HG02981 (cell line): Measurements from ENCODE around the gene TPM4.

ENCODE experiments used
- ATAC-seq: cut with Tn5 transposase; IDR thresholded peaks from one replicate; pipeline ENCODE4 v1.9.1; 2021; ENCODE audit warnings: mild to moderate bottlenecking, moderate library complexity; ENCODE audit not compliant: unreplicated experiment

TPM4 gene

DNA sequence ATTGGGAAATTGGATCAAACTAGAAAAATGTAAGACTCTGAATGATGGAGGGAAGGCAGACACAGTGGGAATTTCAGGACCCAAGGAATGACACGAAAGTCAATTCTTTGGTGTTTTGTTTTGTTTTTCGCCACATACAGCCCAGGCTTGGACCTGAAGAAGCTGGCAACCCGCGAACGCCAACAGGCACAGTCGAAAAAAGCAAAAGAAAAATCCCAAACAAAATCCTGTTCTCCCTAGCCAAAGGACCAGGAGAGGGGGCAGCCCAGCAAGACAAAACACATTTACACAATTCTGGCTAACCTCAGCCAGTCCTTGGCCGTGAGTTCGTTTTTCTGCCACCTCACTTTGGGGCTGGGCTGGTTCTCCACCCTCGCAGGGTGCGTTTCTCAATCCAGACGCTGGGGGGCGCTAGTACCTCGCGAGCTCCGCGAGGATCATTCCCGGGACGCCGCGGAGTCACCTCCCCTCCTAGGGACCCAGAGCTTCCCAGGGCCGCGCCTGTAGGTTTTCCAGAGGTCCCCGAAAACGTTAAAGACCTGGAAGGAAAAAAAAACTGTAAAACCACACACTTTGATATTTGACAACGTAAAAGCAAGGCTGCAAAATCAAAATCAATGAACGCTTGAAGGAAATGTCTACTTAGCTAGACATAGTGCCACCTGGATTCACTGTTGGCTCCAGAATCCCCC is 34.9 kb upstream of the TPM4 start:
- ATAC-seq = no peak

DNA sequence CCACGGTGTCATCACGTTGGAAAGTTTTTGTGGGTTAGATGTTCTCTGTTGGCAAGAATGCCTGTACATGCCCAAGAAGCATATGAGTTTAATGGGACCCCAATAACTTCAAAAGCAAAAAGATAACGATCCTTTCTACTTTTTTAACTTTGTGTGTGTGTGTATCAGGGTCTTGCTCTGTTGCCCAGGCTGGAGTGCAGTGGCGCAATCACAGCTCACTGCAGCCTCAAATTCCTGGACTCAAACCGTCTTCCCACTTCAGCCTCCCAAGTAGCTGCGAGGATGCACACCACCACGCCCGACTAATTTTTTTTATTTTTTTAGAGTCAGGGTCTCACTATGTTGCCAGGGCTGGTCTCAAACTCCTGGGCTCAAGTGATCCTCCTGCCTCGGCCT is 34.3 kb upstream of the TPM4 start:
- no peak for ATAC-seq

DNA sequence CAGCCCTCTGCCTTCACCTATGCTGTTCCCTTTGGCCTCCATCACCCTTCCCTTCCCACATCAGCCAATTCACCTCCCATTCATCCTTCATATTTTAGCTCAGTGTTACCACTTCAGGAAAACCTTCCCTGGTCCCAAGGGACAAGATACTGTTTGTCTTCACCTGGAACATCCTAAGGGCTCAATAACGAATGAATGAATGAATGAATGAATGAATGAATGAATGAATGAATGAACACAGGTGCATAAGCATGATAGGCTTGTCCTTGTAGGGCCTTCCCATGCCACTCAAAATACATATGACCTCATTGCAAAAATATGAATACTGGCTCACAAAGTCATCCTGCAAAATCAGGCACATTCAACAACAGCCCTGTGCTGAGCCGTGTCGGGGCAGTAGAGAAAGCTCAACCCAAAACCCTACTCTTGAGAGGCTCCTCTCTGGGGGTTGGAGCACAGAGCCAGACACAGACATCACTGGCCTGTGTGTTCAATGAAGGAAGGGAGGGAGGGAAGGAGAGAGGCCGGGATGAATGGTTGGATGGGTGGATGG is 33.7 kb upstream of the TPM4 start:
- ATAC-seq = no peak

DNA sequence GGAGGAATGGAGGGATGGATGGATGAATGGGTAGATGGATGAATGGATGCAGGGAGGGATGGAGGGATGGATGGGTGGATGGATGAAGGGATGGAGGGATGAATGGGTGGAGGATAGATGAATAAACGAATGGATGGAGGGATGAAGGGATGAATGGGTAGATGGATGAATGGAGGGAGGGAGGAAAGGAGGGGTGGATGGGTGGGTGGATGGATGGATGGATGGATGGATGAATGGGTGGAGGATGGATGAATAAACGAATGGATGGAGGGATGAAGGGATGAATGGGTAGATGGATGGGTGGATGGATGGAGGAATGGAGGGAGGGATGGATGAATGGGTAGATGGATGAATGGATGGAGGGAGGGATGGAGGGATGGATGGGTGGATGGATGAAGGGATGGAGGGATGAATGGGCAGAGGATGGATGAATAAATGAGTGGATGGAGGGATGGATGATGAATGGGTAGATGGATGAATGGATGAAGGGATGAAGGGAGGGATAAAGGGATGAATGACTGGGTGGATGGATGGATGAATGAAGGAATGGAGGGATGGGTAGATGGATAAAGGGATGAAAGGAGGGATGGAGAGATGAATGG is 33.0 kb upstream of the TPM4 start:
- no peak for ATAC-seq

DNA sequence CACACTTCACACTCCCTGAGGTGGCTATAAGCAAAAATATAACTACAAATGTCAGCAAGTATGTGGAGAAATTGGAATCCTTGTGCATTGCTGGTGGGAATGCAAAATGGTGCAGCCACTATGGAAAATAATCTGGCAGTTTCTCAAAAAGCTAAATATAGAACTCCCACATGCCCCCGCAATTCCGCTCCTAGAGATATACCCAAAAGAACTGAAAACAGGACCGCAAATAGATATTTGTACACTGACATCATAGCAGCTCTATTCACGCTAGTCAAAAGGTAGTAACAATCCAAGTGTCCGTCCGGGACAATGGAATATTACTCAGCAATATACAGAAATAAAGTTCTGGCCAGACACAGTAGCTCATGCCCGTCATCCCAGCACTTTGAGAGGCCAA is 31.5 kb upstream of the TPM4 start:
- ATAC-seq = no peak

DNA sequence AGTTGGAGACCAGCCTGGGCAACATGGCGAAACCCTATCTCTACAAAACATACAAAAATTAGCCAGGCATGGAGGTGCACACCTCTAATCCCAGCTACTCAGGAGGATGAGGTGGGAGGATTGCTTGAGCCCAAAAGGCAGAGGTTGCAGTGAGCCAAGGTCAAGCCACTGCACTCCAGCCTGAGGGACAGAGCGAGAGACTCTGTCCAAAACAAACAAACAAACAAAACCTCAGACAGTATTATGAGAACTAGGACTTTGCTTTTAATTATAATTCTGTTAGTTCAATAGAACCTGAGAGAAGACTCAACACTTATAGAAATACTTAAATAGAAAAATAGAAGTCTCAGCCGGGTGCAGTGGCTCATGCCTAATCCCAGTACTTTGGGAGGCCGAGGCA is 31.1 kb upstream of the TPM4 start:
- no peak for ATAC-seq

DNA sequence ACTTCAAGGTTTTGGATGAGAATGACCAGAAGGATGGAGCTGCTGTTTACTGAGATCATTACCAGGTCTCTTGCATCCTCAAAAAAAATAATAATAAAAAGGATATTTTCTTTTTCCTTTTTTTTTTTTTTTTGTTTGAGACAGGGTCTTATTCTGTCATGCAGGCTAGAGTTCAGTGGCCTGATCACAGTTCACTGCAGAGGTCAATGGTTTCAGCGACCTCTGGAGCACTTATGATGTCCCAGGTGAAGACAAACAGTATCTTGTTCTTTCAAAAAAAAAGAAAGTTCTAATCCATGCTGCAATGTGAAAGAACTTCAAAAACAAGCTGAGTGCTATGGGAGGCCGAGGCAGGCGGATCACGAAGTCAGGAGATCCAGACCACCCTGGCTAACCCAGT is 30.4 kb upstream of the TPM4 start:
- ATAC-seq = no peak

DNA sequence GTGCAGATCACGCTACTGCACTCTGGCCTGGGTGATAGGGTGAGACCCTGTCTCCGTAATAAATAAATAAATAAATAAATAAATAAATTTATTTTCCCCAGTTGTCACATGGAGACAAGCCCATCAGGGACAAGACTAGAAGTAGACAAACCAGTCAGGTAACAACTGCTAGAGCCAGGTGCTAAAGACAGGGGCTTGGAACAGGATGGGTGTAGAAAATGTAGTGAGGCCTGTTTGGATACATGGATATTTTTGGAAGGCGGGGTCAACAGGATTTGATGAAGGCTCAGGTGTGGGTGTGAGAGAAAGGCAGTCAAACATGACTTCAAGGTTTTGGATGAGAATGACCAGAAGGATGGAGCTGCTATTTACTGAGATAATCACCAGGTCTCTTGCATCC is 27.7 kb upstream of the TPM4 start:
- no peak for ATAC-seq

DNA sequence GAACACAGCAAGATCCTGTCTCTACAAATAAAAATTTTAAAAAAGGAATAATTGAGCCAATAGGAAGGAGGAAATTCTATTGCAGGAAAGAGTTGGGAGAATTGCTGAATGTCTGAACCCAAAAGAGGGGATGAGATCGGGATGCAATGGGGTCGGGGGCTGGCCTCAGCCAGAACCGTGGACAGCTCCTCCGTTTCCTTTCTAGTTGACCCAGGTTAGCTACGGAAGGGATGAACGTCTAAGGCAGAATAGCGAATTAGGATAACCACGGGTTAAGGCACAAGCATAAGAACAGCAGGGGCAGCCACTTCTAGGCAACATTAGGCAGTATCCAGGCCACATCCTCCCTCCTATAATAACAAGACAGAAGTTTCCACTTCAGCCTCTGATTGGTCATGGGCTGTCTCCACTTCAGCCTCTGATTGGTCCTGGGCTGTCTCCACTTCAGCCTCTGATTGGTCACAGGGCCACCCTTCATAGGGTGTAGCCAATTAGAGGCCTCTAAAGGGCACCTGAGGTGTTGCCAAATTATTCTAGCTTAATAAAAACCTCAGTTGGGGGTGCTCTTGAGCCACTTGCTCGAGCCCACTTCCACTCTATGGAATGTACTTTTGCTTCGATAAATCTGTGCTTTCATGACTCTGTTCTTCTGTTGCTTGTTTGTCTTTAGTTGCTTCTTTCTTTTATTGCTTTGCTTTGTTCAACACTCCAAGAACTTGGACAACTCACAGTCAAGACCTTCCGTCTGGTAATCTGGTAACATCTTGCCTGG is 24.9 kb upstream of the TPM4 start:
- ATAC-seq = no peak

DNA sequence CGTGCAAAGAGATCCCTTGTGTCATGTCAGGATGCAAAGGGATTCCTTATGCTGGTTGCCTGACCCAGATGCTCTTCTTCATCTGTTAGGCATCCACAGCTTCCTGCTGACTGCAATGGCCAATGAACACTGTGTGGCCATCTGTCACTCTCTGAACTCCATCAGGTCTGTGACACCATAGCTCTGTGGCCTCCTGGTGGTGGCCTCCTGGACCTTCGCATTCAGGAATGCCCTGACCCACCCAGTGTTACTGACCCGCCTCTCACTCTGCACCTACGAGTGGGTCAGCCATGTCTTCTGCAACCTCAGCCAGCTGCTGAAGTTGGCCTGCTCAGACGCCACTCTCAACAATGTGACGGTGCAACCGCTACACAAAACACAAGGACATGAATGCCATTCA is 23.9 kb upstream of the TPM4 start:
- no peak for ATAC-seq

DNA sequence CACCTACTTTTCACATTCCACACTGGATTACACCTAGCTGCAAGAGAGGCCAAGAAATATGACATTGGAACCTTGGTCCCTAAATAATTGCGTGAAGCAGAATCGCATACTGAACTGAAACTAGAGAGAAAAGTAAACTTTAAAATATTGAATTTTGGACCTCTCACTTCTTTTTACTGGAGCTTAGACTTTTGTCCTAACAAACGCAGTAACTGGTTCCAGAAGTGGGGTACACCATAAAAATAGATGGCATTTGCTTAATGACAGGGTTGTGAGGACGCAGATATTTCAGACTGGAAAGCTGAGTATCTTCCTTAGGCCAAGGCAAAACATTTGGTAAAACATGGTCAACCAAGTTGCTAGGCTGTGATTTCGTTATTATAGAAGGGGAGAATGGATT is 19.2 kb upstream of the TPM4 start:
- ATAC-seq = no peak

DNA sequence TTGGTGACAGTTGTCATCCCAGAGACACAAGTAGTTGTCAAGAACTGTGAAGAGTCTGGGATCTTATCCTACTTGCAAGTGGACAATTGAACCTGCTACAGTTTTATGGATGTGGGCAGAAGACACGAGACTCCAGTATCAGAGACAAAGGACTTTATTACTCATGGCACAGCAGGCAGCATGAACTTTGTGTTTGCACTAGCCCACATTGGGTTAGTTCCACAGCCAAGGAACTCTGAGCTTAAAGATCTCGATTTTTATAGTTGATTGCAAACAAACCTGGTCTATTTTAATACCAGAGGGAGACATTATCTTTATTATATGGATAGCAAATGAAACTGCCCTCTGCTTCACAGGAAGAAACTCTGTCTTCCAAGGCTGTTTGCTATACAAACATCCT is 16.0 kb upstream of the TPM4 start:
- no peak for ATAC-seq

DNA sequence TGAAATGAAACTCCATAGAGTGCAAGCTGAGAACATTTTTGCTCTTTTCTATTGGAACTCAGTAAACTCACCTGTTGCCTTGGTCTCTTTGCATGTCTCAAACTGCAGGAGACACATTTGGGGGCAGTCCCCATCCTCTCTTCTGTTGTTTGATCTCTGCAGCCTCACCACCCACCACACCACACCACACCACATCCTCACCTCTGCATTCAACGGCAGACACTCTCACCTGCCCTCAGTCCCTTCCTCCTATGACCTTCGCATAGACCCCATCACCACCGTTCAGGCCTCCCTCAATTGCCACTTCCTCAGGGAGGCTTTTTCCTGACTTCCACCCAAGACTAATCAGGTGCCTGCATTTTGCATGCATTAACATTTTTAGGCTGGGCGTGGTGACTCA is 14.4 kb upstream of the TPM4 start:
- no peak for ATAC-seq

DNA sequence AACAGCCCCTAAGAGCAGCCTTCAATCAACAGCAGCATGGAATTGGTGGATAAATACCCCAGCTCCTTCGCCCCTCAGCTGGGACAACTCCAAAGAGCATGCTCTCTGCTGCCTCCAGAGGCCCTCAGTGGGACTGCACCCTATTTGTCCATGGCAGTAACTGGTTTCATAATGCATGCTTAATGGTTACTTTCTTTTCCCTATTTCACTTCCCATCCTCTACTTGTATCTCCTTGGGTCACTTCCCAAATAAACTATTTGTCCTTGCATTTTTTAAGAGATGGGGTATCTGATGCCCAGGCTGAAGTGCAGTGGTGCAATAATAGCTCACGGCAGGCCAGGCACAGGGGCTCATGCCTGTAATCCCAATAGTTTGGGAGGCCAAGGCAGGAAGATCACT is 13.5 kb upstream of the TPM4 start:
- ATAC-seq = no peak

DNA sequence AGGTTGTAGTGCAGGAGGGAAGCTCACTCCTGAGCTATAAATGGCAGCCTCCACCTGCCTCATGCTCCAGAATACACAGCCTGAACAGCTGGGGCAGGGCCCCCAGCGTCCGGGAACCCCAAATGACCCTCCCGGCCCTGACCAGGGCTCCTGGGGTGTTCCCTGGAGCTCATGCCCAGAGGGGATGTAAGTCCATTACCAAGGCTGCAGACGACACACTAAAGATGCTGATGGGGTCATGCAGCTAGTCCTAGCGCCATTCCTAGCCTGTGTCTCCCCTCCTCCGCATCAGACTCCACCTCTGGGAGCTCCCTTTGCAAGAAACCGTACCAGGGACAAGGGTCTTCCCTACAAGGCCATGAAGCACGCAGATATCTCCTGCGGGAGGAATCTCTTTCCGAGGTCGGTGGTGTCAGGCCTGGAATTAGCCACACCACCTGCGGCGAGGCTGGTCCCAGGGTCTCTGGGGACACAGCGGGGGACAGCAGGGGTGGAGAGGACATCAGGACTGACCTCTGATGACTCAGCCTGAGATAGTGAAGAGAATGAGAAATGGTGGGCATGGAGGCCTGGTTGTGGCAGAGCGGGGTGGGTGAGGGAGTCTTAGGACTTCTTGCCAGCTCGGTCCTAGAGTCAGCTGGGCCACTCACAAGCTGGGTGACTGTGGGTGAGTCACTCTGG is 11.9 kb upstream of the TPM4 start:
- no peak for ATAC-seq

DNA sequence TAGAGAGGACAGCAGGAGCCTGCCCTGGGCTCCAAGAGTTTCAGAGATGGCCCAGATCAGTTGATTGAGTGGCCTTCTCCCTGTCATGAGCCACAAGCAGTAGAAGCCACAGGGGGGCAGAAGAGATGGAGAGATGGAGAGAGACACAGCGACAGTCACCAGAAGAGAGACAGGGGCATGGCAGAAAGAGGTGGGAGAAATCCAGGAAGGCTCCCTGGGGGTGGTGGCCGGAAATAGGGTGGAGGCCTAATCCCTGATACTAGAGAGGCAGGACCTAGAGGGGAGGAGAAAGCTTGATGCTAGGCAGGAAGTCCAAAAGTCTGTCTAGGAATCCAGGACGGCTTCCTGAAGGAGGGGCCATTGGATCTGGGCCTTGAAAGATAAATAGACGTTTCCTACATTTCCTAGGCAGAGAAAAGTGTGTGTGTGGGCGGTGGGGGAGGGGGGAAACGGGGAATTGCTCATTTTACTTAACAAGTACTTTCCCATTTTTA is 9.6 kb upstream of the TPM4 start:
- ATAC-seq = no peak

DNA sequence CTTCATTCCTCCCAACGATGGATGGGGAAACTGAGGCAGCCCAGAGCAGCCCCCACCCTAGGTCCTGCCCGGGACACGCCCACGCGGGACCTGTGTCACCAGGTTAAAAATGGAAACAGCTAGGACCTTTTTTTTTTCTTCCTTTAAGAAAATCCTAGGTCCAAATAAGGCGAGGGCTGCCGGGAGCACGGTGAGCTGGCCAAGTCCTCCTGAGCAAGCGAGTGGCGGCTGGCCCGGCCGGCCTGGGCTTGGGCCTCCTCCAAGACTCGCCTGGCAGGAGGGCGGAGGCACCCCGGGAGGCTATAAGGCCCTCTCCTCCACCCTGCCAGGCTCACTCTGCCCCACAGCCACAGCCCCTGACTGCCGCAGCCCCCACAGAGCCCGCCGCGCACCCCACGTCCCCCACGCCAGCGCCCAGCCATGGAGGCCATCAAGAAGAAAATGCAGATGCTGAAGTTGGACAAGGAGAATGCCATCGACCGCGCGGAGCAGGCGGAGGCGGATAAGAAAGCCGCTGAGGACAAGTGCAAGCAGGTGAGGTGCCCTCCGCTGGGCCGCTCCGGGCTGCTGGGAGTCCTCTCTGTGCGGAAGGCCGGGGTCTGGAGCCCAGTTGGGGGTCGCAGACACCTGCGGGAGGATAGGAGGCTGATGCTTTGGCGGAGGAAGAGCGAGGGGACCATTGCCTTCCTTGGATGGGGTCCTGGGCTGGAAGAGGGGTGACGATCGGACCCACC is 8.9 kb upstream of the TPM4 start:
- no peak for ATAC-seq

DNA sequence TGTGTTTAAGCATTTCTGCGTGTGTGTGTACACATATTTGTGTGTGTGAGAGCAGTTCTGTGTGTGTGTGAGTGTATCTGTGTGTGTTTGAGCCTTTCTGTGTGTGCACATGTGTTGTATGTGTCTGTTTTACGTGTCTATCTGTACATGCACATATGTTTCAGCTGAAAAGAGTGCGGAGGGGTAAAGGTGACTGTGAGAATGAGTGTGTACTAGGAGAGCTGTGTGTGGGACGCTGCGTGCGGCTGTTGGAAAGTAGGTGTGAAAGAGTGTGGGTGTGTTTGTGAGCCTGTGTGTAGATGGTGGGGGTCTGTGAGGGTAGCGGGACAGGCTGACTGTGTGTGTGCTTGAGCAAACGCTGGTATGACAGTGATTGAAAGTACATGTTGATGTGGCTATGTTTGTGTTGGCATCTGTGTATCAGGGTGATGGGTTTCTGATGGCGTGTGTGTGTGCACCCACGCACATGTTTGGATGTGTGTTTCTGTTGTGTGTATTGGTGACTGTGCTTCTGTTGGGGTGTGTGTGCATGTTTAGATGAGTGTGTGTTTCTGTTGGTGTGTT is 7.5 kb upstream of the TPM4 start:
- ATAC-seq = no peak

DNA sequence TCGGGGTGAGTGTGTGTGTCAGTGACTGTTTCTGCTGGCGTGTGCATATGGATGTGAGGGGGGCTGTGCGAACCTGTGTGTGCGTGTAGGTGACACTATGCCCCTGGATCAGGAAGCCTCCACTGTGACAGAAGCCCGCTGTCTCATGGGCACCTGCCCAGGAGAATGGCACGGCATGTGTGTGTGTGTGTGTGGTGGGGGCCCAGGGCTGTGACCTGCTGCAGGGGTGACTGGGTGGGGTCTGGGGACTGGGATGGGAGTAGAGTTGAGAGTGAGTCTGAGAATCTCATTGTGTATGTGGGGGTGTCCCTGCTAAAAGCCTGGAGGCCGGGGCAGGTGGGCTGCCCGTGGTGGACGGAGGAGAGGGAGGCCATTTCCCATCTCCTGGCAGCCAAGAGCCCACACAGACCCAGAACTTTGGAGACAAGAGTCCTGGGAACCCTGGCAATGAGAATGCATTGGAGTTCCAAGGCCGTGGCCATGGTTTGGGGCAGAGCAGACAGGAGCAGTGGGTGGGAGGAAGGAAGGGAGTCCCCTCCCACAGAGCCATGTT is 6.4 kb upstream of the TPM4 start:
- ATAC-seq = no peak

DNA sequence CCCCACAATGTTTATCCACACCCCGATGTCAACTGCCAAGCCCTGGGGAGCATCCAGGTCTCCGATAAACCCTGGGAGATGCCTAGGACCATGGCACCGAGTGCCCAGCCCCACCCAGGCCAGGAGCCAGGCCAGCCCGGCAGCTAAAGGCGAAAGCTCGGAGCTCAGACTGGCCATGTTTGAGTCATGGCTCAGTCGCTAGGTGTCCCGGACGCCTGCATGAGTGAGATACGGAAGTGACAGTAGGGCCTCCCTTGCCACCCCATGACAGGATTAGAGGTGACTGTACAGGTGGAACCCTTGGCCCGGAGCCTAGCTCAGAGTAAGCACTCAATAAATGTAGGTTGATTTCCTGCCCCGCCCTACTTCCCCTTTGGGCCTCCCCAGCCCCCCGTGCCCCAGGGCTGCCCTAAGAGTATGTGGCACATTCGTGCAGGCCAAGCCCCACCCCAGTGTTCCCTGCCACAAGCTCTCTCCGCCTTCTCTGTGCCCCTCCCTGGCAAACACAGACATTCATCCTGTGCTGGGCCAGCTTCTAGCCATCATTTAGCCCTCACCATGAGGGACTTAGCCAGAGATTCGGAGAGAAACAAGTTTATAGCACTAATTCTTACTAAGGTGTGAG is 5.8 kb upstream of the TPM4 start:
- ATAC-seq = no peak
